OCI-LY7 (cell line): ENCODE data around the gene TTL. TPM values are rescaled to one million over a fixed set of nuclear protein-coding genes. Genes with fewer than 3 reads are reported as not detected.
"Not testable (repeated sequence)": the region's sequence is repeated elsewhere in the genome, so short reads cannot be mapped to it uniquely, and the experiment has no call there.

Experiments used
- BruUV-seq: library from RNA; stranded (reverse); fragments of 400-500 nt; replicated peaks from 2 replicates; lab custom pipeline; 2021; lab: Mats Ljungman, UMichigan
- CTCF ChIA-PET: fragments of 300-600 bp; sonication (Branson Sonifier 250); formaldehyde crosslinking; loops from one replicate; lab custom pipeline; 2022; ENCODE audit warnings: antibody characterized with exemption; ENCODE audit not compliant: unreplicated experiment; lab: Charles Lee
- POLR2A ChIA-PET: fragments of 300-600 bp; sonication (Branson Sonifier 250); formaldehyde crosslinking; loops from one replicate; lab custom pipeline; 2022; ENCODE audit warnings: antibody characterized with exemption; lab: Charles Lee
- DNase-seq: peaks from one replicate; pipeline ENCODE4 v3.0.0-alpha.2; 2015; ENCODE audit warnings: low spot score
- H2AFZ ChIP-seq: fragments of 200-600 bp; sonication (generic), shearing (Covaris generic); 2 replicates; pipeline ENCODE4 v1.6.1; 2014; ENCODE audit warnings: mild to moderate bottlenecking, antibody characterized with exemption, low read length, moderate library complexity
- H3K27ac ChIP-seq: fragments of 200-600 bp; sonication (generic); 2 replicates; pipeline ENCODE4 v1.5.1; 2014; ENCODE audit warnings: mixed run types, low read depth, mild to moderate bottlenecking, moderate library complexity, low read length, inconsistent platforms; ENCODE audit not compliant: poor library complexity, severe bottlenecking
- H3K36me3 ChIP-seq: fragments of 200-600 bp; sonication (generic); 2 replicates; pipeline ENCODE4 v1.6.1; 2014; ENCODE audit warnings: mild to moderate bottlenecking, antibody characterized with exemption, low read length, moderate library complexity, mixed read lengths; ENCODE audit not compliant: insufficient read depth
- H3K4me1 ChIP-seq: fragments of 200-600 bp; sonication (generic); 2 replicates; pipeline ENCODE4 v1.5.1; 2014; ENCODE audit warnings: mild to moderate bottlenecking, low read length; ENCODE audit not compliant: insufficient read depth, poor library complexity, severe bottlenecking
- H3K4me2 ChIP-seq: fragments of 200-600 bp; sonication (generic); 2 replicates; pipeline ENCODE4 v1.6.1; 2014; ENCODE audit warnings: mild to moderate bottlenecking, low read length
- H3K4me3 ChIP-seq: fragments of 200-600 bp; sonication (generic); 2 replicates; pipeline ENCODE4 v1.5.1; 2014; ENCODE audit warnings: mild to moderate bottlenecking, low read depth, low read length; ENCODE audit not compliant: poor library complexity, severe bottlenecking
- H3K79me2 ChIP-seq: fragments of 200-600 bp; sonication (generic); 2 replicates; pipeline ENCODE4 v1.6.1; 2016; ENCODE audit warnings: low read depth, mild to moderate bottlenecking, low read length, moderate library complexity, mixed read lengths; ENCODE audit not compliant: insufficient read depth
- H3K9me2 ChIP-seq: fragments of 200-600 bp; sonication (generic); 2 replicates; pipeline ENCODE4 v1.6.1; 2016; ENCODE audit warnings: mild to moderate bottlenecking, low read length, mixed read lengths; ENCODE audit not compliant: insufficient read depth
- H3K9me3 ChIP-seq: fragments of 200-600 bp; sonication (generic); 2 replicates; pipeline ENCODE4 v1.6.1; 2014; ENCODE audit warnings: mild to moderate bottlenecking, mixed run types, low read length, mixed read lengths
- H4K20me1 ChIP-seq: fragments of 200-600 bp; sonication (generic); 2 replicates; pipeline ENCODE4 v1.6.1; 2014; ENCODE audit warnings: mild to moderate bottlenecking, antibody characterized with exemption, low read length, moderate library complexity, mixed read lengths; ENCODE audit not compliant: insufficient read depth
- EZH2phosphoT487 ChIP-seq: fragments of 200-600 bp; sonication (generic); IDR thresholded peaks from 2 replicates; pipeline ENCODE4 v1.6.1; 2018; ENCODE audit warnings: low read depth, borderline replicate concordance, mild to moderate bottlenecking, mixed run types, antibody characterized with exemption, low read length, moderate library complexity, mixed read lengths
- intact Hi-C: fragments of 100-400 bp; cut with micrococcal nuclease; formaldehyde crosslinking; loops from one replicate; pipeline ENCODE4 v1.10.0; 2022; ENCODE audit not compliant: unreplicated experiment
- total RNA-seq, 2 experiments: library from RNA; depleted of rRNA in 1 of 2; stranded (reverse); fragments of >200 nt in 1 of 2; shearing (Covaris generic) in 1 of 2; gene quantifications; 2 replicates each; pipeline ENCODE4 v1.2.3, GENCODE V29; 2014 to 2022
- TF ChIP-seq, protein P1 (sequence below): fragments of 200-600 bp; sonication (generic); conservative IDR thresholded peaks from 2 replicates; pipeline ENCODE4 v1.5.1; 2014; ENCODE audit warnings: mild to moderate bottlenecking, antibody characterized with exemption, low read length, moderate library complexity, mixed read lengths

The TTL gene
- total RNA-seq, 2 experiments from 2014 or later = 27.1 to 45.1 TPM

DNA sequence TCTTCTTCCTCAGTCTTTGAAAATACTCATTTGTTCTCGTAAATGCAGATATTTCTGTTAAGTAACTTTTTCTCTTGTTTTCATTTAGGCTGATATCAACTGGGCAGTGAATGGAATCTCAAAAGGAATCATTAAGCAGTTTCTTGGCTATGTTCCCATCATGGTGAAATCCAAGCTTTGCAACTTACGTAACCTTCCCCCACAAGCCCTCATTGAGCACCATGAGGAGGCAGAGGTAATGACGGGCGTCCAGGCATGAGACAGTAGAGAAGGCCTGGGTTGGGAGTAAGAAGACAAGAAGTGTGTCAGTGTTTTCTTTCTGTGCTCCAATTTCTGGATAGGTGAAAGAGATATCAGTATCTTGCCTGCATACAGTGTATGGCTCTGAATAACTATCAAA, 65.4 kb downstream of the TTL start:
- no peak for DNase-seq
- H3K79me2 ChIP-seq = peaks cover 65% of the 10 kb centered on the region
- peaks cover 16% of the 10 kb centered on the region for H4K20me1 ChIP-seq
- no peaks in the 10 kb centered on the region for H3K9me2 ChIP-seq
- H3K36me3 ChIP-seq = peaks cover 72% of the 10 kb centered on the region
- no peak overlapping the region for H3K4me3 ChIP-seq
- no TSS peak for BruUV-seq
- no peak overlapping the region for H3K27ac ChIP-seq
- peaks cover 13% of the 10 kb centered on the region for H3K4me1 ChIP-seq
- H3K4me2 ChIP-seq = no peak overlapping the region
- ChIA-PET POLR2A (interaction anchor here (1.0 kb wide), 1 partner anchor 90 kb away, joined by 5 read pairs; no protein-coding TSS in a partner anchor), CTCF (no interaction called here)
- no peak overlapping the region for H2AFZ ChIP-seq
- TF ChIP-seq EZH2phosphoT487 = no peak
- TF ChIP-seq, protein P1, sequence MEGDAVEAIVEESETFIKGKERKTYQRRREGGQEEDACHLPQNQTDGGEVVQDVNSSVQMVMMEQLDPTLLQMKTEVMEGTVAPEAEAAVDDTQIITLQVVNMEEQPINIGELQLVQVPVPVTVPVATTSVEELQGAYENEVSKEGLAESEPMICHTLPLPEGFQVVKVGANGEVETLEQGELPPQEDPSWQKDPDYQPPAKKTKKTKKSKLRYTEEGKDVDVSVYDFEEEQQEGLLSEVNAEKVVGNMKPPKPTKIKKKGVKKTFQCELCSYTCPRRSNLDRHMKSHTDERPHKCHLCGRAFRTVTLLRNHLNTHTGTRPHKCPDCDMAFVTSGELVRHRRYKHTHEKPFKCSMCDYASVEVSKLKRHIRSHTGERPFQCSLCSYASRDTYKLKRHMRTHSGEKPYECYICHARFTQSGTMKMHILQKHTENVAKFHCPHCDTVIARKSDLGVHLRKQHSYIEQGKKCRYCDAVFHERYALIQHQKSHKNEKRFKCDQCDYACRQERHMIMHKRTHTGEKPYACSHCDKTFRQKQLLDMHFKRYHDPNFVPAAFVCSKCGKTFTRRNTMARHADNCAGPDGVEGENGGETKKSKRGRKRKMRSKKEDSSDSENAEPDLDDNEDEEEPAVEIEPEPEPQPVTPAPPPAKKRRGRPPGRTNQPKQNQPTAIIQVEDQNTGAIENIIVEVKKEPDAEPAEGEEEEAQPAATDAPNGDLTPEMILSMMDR = no peak
- no peaks in the 10 kb centered on the region for H3K9me3 ChIP-seq
- intact Hi-C loops = no loop called here

DNA sequence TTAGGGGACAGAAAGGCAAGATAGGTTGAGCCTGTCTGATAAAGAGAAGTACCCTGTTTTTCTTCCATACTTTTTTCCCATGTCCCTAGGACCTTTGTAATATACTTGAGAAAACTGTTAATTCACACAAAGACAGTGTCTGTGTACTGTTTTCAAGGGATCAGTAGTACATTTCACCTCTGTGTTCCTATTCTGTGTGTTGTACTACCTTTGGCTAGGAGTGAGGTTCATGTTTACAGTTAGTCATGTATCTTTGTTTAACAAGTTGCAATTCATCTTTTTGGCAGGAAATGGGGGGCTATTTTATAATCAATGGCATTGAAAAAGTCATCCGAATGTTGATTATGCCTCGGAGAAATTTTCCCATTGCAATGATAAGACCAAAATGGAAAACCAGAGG, 67.0 kb downstream of the TTL start:
- intact Hi-C loops = no loop called here
- ChIA-PET CTCF (no interaction called here), POLR2A (no interaction called here)
- Histone ChIP-seq H3K27ac (no peak overlapping the region), H3K4me2 (no peak overlapping the region), H3K4me1 (peaks cover 13% of the 10 kb centered on the region), H2AFZ (no peak overlapping the region), H3K4me3 (no peak overlapping the region), H3K79me2 (peaks cover 48% of the 10 kb centered on the region), H3K9me2 (no peaks in the 10 kb centered on the region), H3K36me3 (peaks cover 89% of the 10 kb centered on the region), H3K9me3 (no peaks in the 10 kb centered on the region), H4K20me1 (peaks cover 10% of the 10 kb centered on the region)
- BruUV-seq = no TSS peak
- DNase-seq = no peak
- TF ChIP-seq EZH2phosphoT487 = no peak
- TF ChIP-seq, protein P1 = no peak

DNA sequence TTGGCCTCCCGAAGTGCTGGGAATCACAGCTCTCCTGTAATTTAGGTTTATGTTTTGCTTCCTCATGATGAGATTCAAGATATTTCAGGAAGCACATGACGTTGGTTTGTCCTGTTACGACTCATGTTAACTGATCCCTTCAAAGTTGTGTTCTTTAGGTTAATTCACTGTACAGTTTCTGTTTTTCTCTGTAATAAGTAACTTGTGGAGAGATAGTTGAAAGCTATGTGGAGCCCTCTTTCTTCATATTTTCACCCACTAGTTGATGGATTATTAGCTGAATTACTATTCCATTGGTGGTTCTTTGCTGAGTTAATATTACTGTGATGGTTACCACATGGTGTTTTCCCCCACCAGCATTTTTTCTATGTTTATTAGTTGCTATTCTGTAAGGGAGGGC, 84.1 kb downstream of the TTL start:
- Histone ChIP-seq H3K4me1 (no peaks in the 10 kb centered on the region), H3K36me3 (peaks cover 97% of the 10 kb centered on the region), H3K79me2 (no peaks in the 10 kb centered on the region), H3K9me2 (no peaks in the 10 kb centered on the region), H3K9me3 (no peaks in the 10 kb centered on the region), H3K27ac (no peak overlapping the region), H2AFZ (no peak overlapping the region), H3K4me3 (no peak overlapping the region), H3K4me2 (no peak overlapping the region), H4K20me1 (no peaks in the 10 kb centered on the region)
- TF ChIP-seq, protein P1 = no peak
- no peak for TF ChIP-seq EZH2phosphoT487
- intact Hi-C loops = no loop called here
- DNase-seq = no peak
- BruUV-seq = no TSS peak
- ChIA-PET CTCF (interaction anchor here (0.5 kb wide), 1 partner anchor 518 kb away, joined by 3 read pairs; no protein-coding TSS in a partner anchor), POLR2A (interaction anchor here (0.6 kb wide), 1 partner anchor 20 kb away, joined by 3 read pairs; no protein-coding TSS in a partner anchor)

DNA sequence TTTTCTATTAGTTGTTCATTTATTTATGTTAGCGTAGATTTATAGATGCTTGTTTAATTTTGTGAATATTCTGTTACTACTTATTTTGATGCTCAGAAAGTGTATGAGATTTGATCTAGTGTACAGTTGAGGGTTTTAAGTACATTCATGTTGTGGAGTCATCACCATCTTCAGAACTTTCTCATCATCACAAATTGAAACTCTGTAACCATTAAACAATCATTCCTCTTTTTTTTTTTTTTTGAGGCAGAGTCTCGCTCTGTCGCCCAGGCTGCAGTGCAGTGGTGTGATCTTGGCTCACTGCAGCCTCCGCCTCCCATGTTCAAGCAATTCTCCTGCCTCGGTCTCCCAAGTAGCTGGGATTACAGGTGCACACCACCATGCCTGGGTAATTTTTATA, 84.6 kb downstream of the TTL start:
- not testable (repeated sequence) for H3K79me2 ChIP-seq, H3K4me2 ChIP-seq
- POLR2A ChIA-PET = interaction anchor here (0.6 kb wide), 1 partner anchor 21 kb away, joined by 3 read pairs; no protein-coding TSS in a partner anchor

More for the DNA sequence above, 84.6 kb downstream of the TTL start:
- H2AFZ ChIP-seq, H4K20me1 ChIP-seq, H3K27ac ChIP-seq, H3K9me3 ChIP-seq, intact Hi-C loops, H3K9me2 ChIP-seq, H3K4me1 ChIP-seq, DNase-seq, H3K4me3 ChIP-seq, BruUV-seq: not testable (repeated sequence)
- CTCF ChIA-PET = interaction anchor here (0.5 kb wide), 1 partner anchor 519 kb away, joined by 3 read pairs; no protein-coding TSS in a partner anchor
- peaks cover 97% of the 10 kb centered on the region for H3K36me3 ChIP-seq
